Transverse colon (tissue), 4 donors: Measurements from ENCODE around the gene CLEC4E. TPM values are rescaled to one million over a fixed set of nuclear protein-coding genes. Genes with fewer than 3 reads are reported as not detected.

Source experiments
- DNase-seq: peaks from one replicate; pipeline ENCODE4 v3.0.0-alpha.2; 2019
- H3K27ac ChIP-seq, 4 donors: fragments of 200-600 bp; sonication (generic); 2 replicates each; pipeline ENCODE4 v1.5.1; 2016 to 2018; ENCODE audit warnings: inconsistent platforms in 4 of 4
- H3K27me3 ChIP-seq: fragments of 200-600 bp; sonication (generic); 2 replicates; pipeline ENCODE4 v1.5.1; 2017; ENCODE audit warnings: inconsistent platforms
- H3K36me3 ChIP-seq, 4 donors: fragments of 200-600 bp; sonication (generic); 2 replicates each; pipeline ENCODE4 v1.5.1; 2017 to 2019; ENCODE audit warnings: inconsistent platforms in 4 of 4
- H3K4me1 ChIP-seq, 4 donors: fragments of 200-600 bp; sonication (generic); 2 replicates each; pipeline ENCODE4 v1.5.1; 2017 to 2020; ENCODE audit warnings: inconsistent platforms in 4 of 4
- H3K4me3 ChIP-seq, 4 donors: fragments of 200-600 bp; sonication (generic); 1 replicate in 1 of 4; 2 replicates in 3 of 4; pipeline versions ENCODE4 v1.5.1 to v1.6.1; 2017 to 2019; ENCODE audit warnings: inconsistent platforms in 4 of 4
- H3K9me3 ChIP-seq, 2 donors: fragments of 200-600 bp; sonication (generic); 2 replicates each; pipeline ENCODE4 v1.5.1; 2017 to 2019; ENCODE audit warnings: inconsistent platforms in 2 of 2
- CTCF ChIP-seq, 5 experiments: fragments of 200-600 bp in 3 of 5; fragments of 450-650 bp in 2 of 5; sonication (generic) in 3 of 5; IDR thresholded peaks; 1 replicate in 2 of 5; 2 replicates in 3 of 5; pipeline ENCODE4 v1.5.1; 2016 to 2017; ENCODE audit warnings: antibody characterized with exemption in 5 of 5, inconsistent platforms in 3 of 5, mild to moderate bottlenecking in 2 of 5, moderate library complexity in 1 of 5
- EP300 ChIP-seq: sonication (generic); formaldehyde crosslinking; IDR thresholded peaks from one replicate; pipeline ENCODE4 v1.6.1; 2017; ENCODE audit warnings: antibody characterized with exemption, low read depth
- POLR2A ChIP-seq: fragments of 450-650 bp; IDR thresholded peaks from one replicate; pipeline ENCODE4 v1.6.1; 2016; ENCODE audit warnings: antibody characterized with exemption, mild to moderate bottlenecking, moderate library complexity
- POLR2AphosphoS5 ChIP-seq, 3 donors: sonication (generic); formaldehyde crosslinking; IDR thresholded peaks; one replicate each; pipeline ENCODE4 v1.6.1; 2016; ENCODE audit warnings: antibody characterized with exemption in 3 of 3
- WGBS, 2 donors: methylation state at CpG; one replicate each; pipeline ENCODE4 v1.1.5; 2018; ENCODE audit warnings: low coverage in 1 of 2; 5-methylcytosine and 5-hydroxymethylcytosine counted together
- in situ Hi-C, 4 donors: fragments of 200-750 bp; cut with MboI; loops; one replicate each; pipeline versions ENCODE4 v1.15.0 to v1.15.1; 2017; ENCODE audit warnings: low sequenced_read_pairs in 3 of 4, low pct_ligation_motif_present in 1 of 4, low pct_unique_long_range_greater_than_20kb in 1 of 4
- intact Hi-C: fragments of 100-400 bp; cut with DNase I; formaldehyde crosslinking; loops from one replicate; pipeline ENCODE4 v1.15.1; 2023; ENCODE audit warnings: low total_unique reads
- total RNA-seq, 4 donors: library from RNA; depleted of rRNA; stranded (reverse); fragments of >200 nt; gene quantifications; one replicate each; pipeline ENCODE4 v1.1.0, GENCODE V29; 2016

Gene CLEC4E
- total RNA-seq, 4 donors from 2014 or later, result 0.96 to 5.4 TPM; not detected in 2

- WGBS, 2 donors, result 60% methylated on average over 2 of the region's 2 CpGs; no CpG with 5 or more reads in 1 of the 2 donors
- H3K36me3 ChIP-seq, result no peaks in the 10 kb centered on the region
- no peak overlapping the region for H3K4me3 ChIP-seq
- no peaks in the 10 kb centered on the region for H3K9me3 ChIP-seq
- TF ChIP-seq POLR2A (no peak), EP300 (no peak), CTCF (IDR thresholded peaks at IDR 0.05) (no peak), POLR2AphosphoS5 (IDR thresholded peaks at IDR 0.05) (no peak)
- intact Hi-C loops, result no loop called here
- H3K27me3 ChIP-seq, result no peaks in the 10 kb centered on the region
- in situ Hi-C loops, result no loop called here
- DNase-seq, result no peak
- no peaks in the 10 kb centered on the region for H3K4me1 ChIP-seq
- H3K27ac ChIP-seq, result no peak overlapping the region
These were observed 15.9 kb upstream of the CLEC4E start for GRCh38 chr12:8556531-8557097.

- TF ChIP-seq EP300, result no peak
- no peak for TF ChIP-seq CTCF (IDR thresholded peaks at IDR 0.05)
- no peak for TF ChIP-seq POLR2AphosphoS5 (IDR thresholded peaks at IDR 0.05)
- no peak for TF ChIP-seq POLR2A
- 81 to 83% methylated on average over 4 to 5 of the region's 5 CpGs for whole genome bisulfite sequencing, 2 donors
- H3K36me3 ChIP-seq, result no peaks in the 10 kb centered on the region
- no peaks in the 10 kb centered on the region for H3K9me3 ChIP-seq
- H3K27me3 ChIP-seq, result no peaks in the 10 kb centered on the region
- H3K4me1 ChIP-seq, result no peaks in the 10 kb centered on the region
- in situ Hi-C loops (no loop called here), intact Hi-C loops (no loop called here)
- H3K27ac ChIP-seq, result no peak overlapping the region
- no peak overlapping the region for H3K4me3 ChIP-seq
- no peak for DNase-seq
These were observed 13.9 kb upstream of the CLEC4E start for GRCh38 chr12:8554451-8555195.

- Histone ChIP-seq H3K9me3 (no peaks in the 10 kb centered on the region), H3K4me3 (no peak overlapping the region), H3K4me1 (no peaks in the 10 kb centered on the region), H3K36me3 (no peaks in the 10 kb centered on the region), H3K27ac (no peak overlapping the region), H3K27me3 (no peaks in the 10 kb centered on the region)
- no peak for DNase-seq
- intact Hi-C loops, result no loop called here
- WGBS, 2 donors, result 52 to 57% methylated on average over 6 of the region's 6 CpGs
- in situ Hi-C loops, result no loop called here
- TF ChIP-seq POLR2A (no peak), EP300 (no peak), POLR2AphosphoS5 (IDR thresholded peaks at IDR 0.05) (no peak), CTCF (IDR thresholded peaks at IDR 0.05) (no peak)
These were observed 12.5 kb upstream of the CLEC4E start for GRCh38 chr12:8553088-8553627.

GRCh38 chr12:8549381-8549780 is 8.7 kb upstream of the CLEC4E start:
- Histone ChIP-seq H3K27ac (no peak overlapping the region), H3K9me3 (no peaks in the 10 kb centered on the region), H3K4me3 (no peak overlapping the region), H3K4me1 (peaks cover 0 to 1% (median 0%) of the 10 kb centered on the region in 4 donors), H3K27me3 (no peaks in the 10 kb centered on the region), H3K36me3 (no peaks in the 10 kb centered on the region)
- WGBS, 2 donors, result 76 to 82% methylated on average over 4 to 5 of the region's 5 CpGs
- intact Hi-C loops, result no loop called here
- DNase-seq, result no peak
- in situ Hi-C loops, result loop anchor here in 1 of 4 donors (25.0 kb wide), 1 partner anchor 313 kb away; no protein-coding TSS in a partner anchor
- TF ChIP-seq EP300, result no peak
- TF ChIP-seq CTCF (IDR thresholded peaks at IDR 0.05), result no peak
- TF ChIP-seq POLR2AphosphoS5 (IDR thresholded peaks at IDR 0.05), result no peak
- no peak for TF ChIP-seq POLR2A
